ENCODE data around the gene INF2. TPM values are rescaled to one million over a fixed set of nuclear protein-coding genes. Genes with fewer than 3 reads are reported as not detected.
"Not testable (repeated sequence)": the region's sequence is repeated elsewhere in the genome, so short reads cannot be mapped to it uniquely, and the experiment has no call there.

INF2 gene
- total RNA-seq, 1 donor from 2014 or later: 61.7 TPM

- Mint-ChIP-seq H3K9me3 (no peaks in the 10 kb centered on the region), H3K27me3 (ENCODE audit: low read depth) (peaks cover 4% of the 10 kb centered on the region), H3K27ac (ENCODE audit: unreplicated experiment) (peak overlapping the region; percentile 12), H3K4me1 (peaks cover 34% of the 10 kb centered on the region), H3K36me3 (ENCODE audit: low read depth) (peaks cover 7% of the 10 kb centered on the region), H3K4me3 (peak overlapping the region; percentile 47)
- no peak for DNase-seq (ENCODE audit: low read depth, low spot score)
- TF ChIP-seq CTCF (conservative IDR thresholded peaks at IDR 0.05): no peak
Observed at GRCh38 chr14:104747876-104748275, 58.5 kb downstream of the INF2 start.

GRCh38 chr14:104749111-104749649 is 59.8 kb downstream of the INF2 start:
- no peaks in the 10 kb centered on the region for H3K9me3 Mint-ChIP-seq
- peaks cover 4% of the 10 kb centered on the region for H3K27me3 Mint-ChIP-seq (ENCODE audit: low read depth)
- no peak for DNase-seq (ENCODE audit: low read depth, low spot score)
- no peak for TF ChIP-seq CTCF (conservative IDR thresholded peaks at IDR 0.05)
- peaks cover 33% of the 10 kb centered on the region for H3K4me1 Mint-ChIP-seq
- H3K36me3 Mint-ChIP-seq (ENCODE audit: low read depth): peaks cover 7% of the 10 kb centered on the region
- no peak overlapping the region for H3K4me3 Mint-ChIP-seq
- peak overlapping the region; percentile 85 for H3K27ac Mint-ChIP-seq (ENCODE audit: unreplicated experiment)

GRCh38 chr14:104750056-104750752 is 60.8 kb downstream of the INF2 start:
- Mint-ChIP-seq H3K27me3 (ENCODE audit: low read depth) (peaks cover 4% of the 10 kb centered on the region), H3K4me1 (peaks cover 39% of the 10 kb centered on the region), H3K27ac (ENCODE audit: unreplicated experiment) (no peak overlapping the region), H3K36me3 (ENCODE audit: low read depth) (peaks cover 7% of the 10 kb centered on the region), H3K9me3 (no peaks in the 10 kb centered on the region), H3K4me3 (no peak overlapping the region)
- no peak for TF ChIP-seq CTCF (conservative IDR thresholded peaks at IDR 0.05)
- DNase-seq (ENCODE audit: low read depth, low spot score): no peak

- H3K4me1 Mint-ChIP-seq: peaks cover 37% of the 10 kb centered on the region
- H3K27me3 Mint-ChIP-seq (ENCODE audit: low read depth); DNase-seq (ENCODE audit: low read depth, low spot score); H3K36me3 Mint-ChIP-seq (ENCODE audit: low read depth); H3K27ac Mint-ChIP-seq (ENCODE audit: unreplicated experiment); H3K9me3 Mint-ChIP-seq: not testable (repeated sequence)
- H3K4me3 Mint-ChIP-seq: peak overlapping the region; percentile 49
Observed at GRCh38 chr14:104750753-104751057, 61.3 kb downstream of the INF2 start.

- Mint-ChIP-seq H3K27me3 (ENCODE audit: low read depth) (peaks cover 4% of the 10 kb centered on the region), H3K4me1 (peaks cover 37% of the 10 kb centered on the region), H3K36me3 (ENCODE audit: low read depth) (peaks cover 7% of the 10 kb centered on the region), H3K4me3 (peak overlapping the region; percentile 97), H3K27ac (ENCODE audit: unreplicated experiment) (no peak overlapping the region), H3K9me3 (no peaks in the 10 kb centered on the region)
- no peak for DNase-seq (ENCODE audit: low read depth, low spot score)
- TF ChIP-seq CTCF (conservative IDR thresholded peaks at IDR 0.05): no peak
Observed at GRCh38 chr14:104751539-104752422, 62.4 kb downstream of the INF2 start.

GRCh38 chr14:104752423-104752734 is 63.0 kb downstream of the INF2 start:
- no peak overlapping the region for H3K27ac Mint-ChIP-seq (ENCODE audit: unreplicated experiment)
- peaks cover 7% of the 10 kb centered on the region for H3K36me3 Mint-ChIP-seq (ENCODE audit: low read depth)
- no peak for DNase-seq (ENCODE audit: low read depth, low spot score)
- H3K4me3 Mint-ChIP-seq: peak overlapping the region; percentile 97
- TF ChIP-seq CTCF (conservative IDR thresholded peaks at IDR 0.05): no peak
- peaks cover 4% of the 10 kb centered on the region for H3K27me3 Mint-ChIP-seq (ENCODE audit: low read depth)
- peaks cover 37% of the 10 kb centered on the region for H3K4me1 Mint-ChIP-seq
- no peaks in the 10 kb centered on the region for H3K9me3 Mint-ChIP-seq
